HUES48 (cell line): ENCODE measurements around the gene UBA7.
"Not testable (repeated sequence)": the region's sequence is repeated elsewhere in the genome, so short reads cannot be mapped to it uniquely, and the experiment has no call there.

Source experiments
- H3K27ac ChIP-seq: one replicate; pipeline ENCODE4 v1.7.0; 2013; ENCODE audit warnings: low read depth, low read length, inconsistent platforms
- H3K27me3 ChIP-seq: 2 replicates; pipeline ENCODE4 v1.6.1; 2013; ENCODE audit warnings: mild to moderate bottlenecking, low read length; ENCODE audit not compliant: control insufficient read depth, insufficient read depth
- H3K36me3 ChIP-seq: 2 replicates; pipeline ENCODE4 v1.6.1; 2013; ENCODE audit warnings: low read length; ENCODE audit not compliant: control insufficient read depth, insufficient read depth
- H3K4me1 ChIP-seq: 2 replicates; pipeline ENCODE4 v1.6.1; 2013; ENCODE audit warnings: mild to moderate bottlenecking, low read length; ENCODE audit not compliant: control insufficient read depth, insufficient read depth
- H3K4me3 ChIP-seq: 2 replicates; pipeline ENCODE4 v1.5.1; 2013; ENCODE audit warnings: mild to moderate bottlenecking, low read depth, low read length
- H3K9ac ChIP-seq: 2 replicates; pipeline ENCODE4 v1.6.1; 2013; ENCODE audit warnings: mild to moderate bottlenecking, low read depth, low read length, moderate library complexity
- H3K9me3 ChIP-seq: 2 replicates; pipeline ENCODE4 v1.6.1; 2013; ENCODE audit warnings: low read length; ENCODE audit not compliant: control insufficient read depth, insufficient read depth

The UBA7 gene

GRCh38 chr3:49790626-49791411 is 22.9 kb downstream of the UBA7 start:
- H3K4me1 ChIP-seq, result peaks cover 3% of the 10 kb centered on the region; the same call in 1 of the 2 replicates
- H3K27ac ChIP-seq, result no peak overlapping the region
- no peaks in the 10 kb centered on the region for H3K27me3 ChIP-seq
- no peak overlapping the region for H3K9ac ChIP-seq
- no peaks in the 10 kb centered on the region for H3K9me3 ChIP-seq
- no peaks in the 10 kb centered on the region for H3K36me3 ChIP-seq
- H3K4me3 ChIP-seq, result no peak overlapping the region

GRCh38 chr3:49788056-49788455 is 25.7 kb downstream of the UBA7 start:
- peaks cover 11% of the 10 kb centered on the region for H3K36me3 ChIP-seq
- H3K4me3 ChIP-seq, result no peak overlapping the region
- no peak overlapping the region for H3K9ac ChIP-seq
- H3K27ac ChIP-seq, result no peak overlapping the region
- H3K9me3 ChIP-seq, result no peaks in the 10 kb centered on the region
- H3K27me3 ChIP-seq, result no peaks in the 10 kb centered on the region
- peaks cover 3% of the 10 kb centered on the region; the same call in 1 of the 2 replicates for H3K4me1 ChIP-seq

DNA sequence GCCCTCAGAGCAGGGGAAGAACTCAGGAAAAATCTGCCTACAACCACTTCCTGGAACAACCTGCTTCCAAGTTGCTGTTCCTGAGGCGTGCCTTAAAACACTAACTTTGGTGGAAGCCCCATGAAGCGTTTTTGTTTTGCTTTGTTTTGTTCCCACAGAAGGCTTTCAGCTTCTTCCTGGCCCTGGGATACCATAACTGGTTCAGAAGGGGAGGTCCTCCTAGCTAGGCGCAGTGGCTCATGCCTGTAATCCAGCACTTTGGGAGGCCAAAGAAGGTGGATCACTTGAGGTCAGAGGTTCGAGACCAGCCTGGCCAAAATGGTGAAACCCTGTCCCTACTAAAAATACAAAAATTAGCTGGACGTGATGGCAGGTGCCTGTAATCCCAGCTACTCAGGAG is 26.2 kb downstream of the UBA7 start:
- no peak overlapping the region for H3K9ac ChIP-seq
- H3K36me3 ChIP-seq, result peaks cover 11% of the 10 kb centered on the region
- no peak overlapping the region for H3K4me3 ChIP-seq
- no peaks in the 10 kb centered on the region for H3K9me3 ChIP-seq
- H3K27me3 ChIP-seq, result no peaks in the 10 kb centered on the region
- H3K4me1 ChIP-seq, result peaks cover 3% of the 10 kb centered on the region; the same call in 1 of the 2 replicates
- H3K27ac ChIP-seq, result no peak overlapping the region

DNA sequence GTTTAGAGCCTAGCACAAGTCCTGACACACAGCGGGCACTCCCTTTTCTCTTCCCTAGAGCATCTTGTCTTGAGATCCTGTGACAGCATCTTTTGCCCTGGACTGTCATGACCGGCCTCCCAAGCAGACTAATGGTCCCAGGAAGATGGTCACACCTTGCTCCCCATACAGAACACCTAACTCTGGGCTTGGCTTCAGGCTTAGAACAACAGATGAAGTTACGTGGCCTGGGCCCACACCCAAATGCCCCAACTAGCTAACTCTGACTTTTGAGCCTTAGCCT is 26.6 kb downstream of the UBA7 start:
- Histone ChIP-seq H3K36me3 (peaks cover 11% of the 10 kb centered on the region), H3K9ac (no peak overlapping the region), H3K4me3 (peak overlapping the region; percentile 51; the same call in 1 of the 2 replicates), H3K27me3 (no peaks in the 10 kb centered on the region), H3K27ac (no peak overlapping the region), H3K4me1 (peaks cover 3% of the 10 kb centered on the region; the same call in 1 of the 2 replicates), H3K9me3 (no peaks in the 10 kb centered on the region)

GRCh38 chr3:49786357-49787181 is 27.2 kb downstream of the UBA7 start, which contains the start of gene IP6K1:
TSS of gene IP6K1 (minus strand) at chr3:49786542. CDS start at chr3:49748040, 38,502 bp downstream.
- Histone ChIP-seq H3K27me3 (no peaks in the 10 kb centered on the region), H3K27ac (peak within 1 kb of the TSS; percentile 90), H3K9me3 (no peaks in the 10 kb centered on the region), H3K9ac (peak within 1 kb of the TSS; percentile 54), H3K36me3 (peaks cover 14% of the 10 kb centered on the region), H3K4me3 (peak within 1 kb of the TSS; percentile 99), H3K4me1 (peaks cover 3% of the 10 kb centered on the region; the same call in 1 of the 2 replicates)

- Histone ChIP-seq H3K4me3 (peak overlapping the region; percentile 99), H3K4me1 (peaks cover 3% of the 10 kb centered on the region; the same call in 1 of the 2 replicates), H3K9ac (peak overlapping the region; percentile 54), H3K36me3 (peaks cover 20% of the 10 kb centered on the region), H3K27me3 (no peaks in the 10 kb centered on the region), H3K9me3 (no peaks in the 10 kb centered on the region), H3K27ac (peak overlapping the region; percentile 90)
Measured at GRCh38 chr3:49785565-49786356, 28.0 kb downstream of the UBA7 start.

DNA sequence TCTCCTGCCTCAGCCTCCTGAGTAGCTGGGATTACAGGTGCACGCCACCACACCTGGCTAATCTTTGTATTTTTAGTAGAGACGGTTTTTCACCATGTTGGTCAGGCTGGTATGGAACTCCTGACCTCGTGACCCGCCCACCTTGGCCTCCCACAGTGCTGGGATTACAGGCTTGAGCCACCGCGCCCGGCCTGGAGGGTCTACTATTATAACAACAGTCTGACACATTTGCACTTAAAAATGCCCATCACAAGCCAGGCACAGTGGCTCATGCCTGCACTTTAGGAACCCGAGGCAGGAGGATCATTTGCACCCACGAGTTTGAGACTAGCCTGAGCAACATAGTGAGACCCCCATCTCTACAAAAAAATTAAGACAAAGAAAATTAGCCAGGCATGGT is 31.5 kb downstream of the UBA7 start:
- peaks cover 25% of the 10 kb centered on the region for H3K36me3 ChIP-seq
- not testable (repeated sequence) for H3K4me1 ChIP-seq, H3K4me3 ChIP-seq, H3K27me3 ChIP-seq, H3K9me3 ChIP-seq, H3K9ac ChIP-seq, H3K27ac ChIP-seq

- no peak overlapping the region for H3K4me3 ChIP-seq
Measured at GRCh38 chr3:49781415-49782199, 32.1 kb downstream of the UBA7 start.

DNA sequence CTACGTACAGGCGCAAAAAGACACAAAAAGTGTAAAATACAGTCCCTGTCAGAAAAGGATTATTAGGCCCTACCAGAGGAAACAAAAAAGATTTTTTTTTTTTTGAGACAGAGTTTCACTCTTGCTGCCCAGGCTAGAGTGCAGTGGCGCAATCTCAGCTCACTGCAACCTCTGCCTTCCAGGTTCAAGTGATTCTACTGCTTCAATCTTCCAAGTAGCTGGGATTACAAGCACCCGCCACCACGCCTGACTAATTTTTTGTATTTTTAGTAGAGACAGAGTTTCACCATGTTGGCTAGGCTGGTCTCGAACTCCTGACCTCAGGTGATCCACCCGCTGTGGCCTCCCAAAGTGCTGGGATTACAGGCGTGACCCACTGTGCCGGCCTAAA is 32.8 kb downstream of the UBA7 start:
- H3K27me3 ChIP-seq, H3K9ac ChIP-seq, H3K4me3 ChIP-seq, H3K4me1 ChIP-seq, H3K9me3 ChIP-seq, H3K27ac ChIP-seq: not testable (repeated sequence)
- peaks cover 30% of the 10 kb centered on the region for H3K36me3 ChIP-seq

More at GRCh38 chr3:49781415-49782199, 32.1 kb downstream of the UBA7 start:
- H3K27me3 ChIP-seq, result no peaks in the 10 kb centered on the region
- H3K4me1 ChIP-seq, result no peaks in the 10 kb centered on the region
- no peaks in the 10 kb centered on the region for H3K9me3 ChIP-seq
- H3K27ac ChIP-seq, result no peak overlapping the region
- H3K36me3 ChIP-seq, result peaks cover 27% of the 10 kb centered on the region
- H3K9ac ChIP-seq, result no peak overlapping the region
